Neuron (in vitro differentiated cells): ENCODE measurements around the gene AMBP.
"Not testable (repeated sequence)": the region's sequence is repeated elsewhere in the genome, so short reads cannot be mapped to it uniquely, and the experiment has no call there.

Experiments used
- H2AFZ ChIP-seq: one replicate; pipeline ENCODE4 v1.6.1; 2013; ENCODE audit warnings: low read depth, mild to moderate bottlenecking, inconsistent platforms, low read length, moderate library complexity
- H3K27me3 ChIP-seq: one replicate; pipeline ENCODE4 v1.6.1; 2013; ENCODE audit warnings: low read length; ENCODE audit not compliant: insufficient read depth
- H3K36me3 ChIP-seq: one replicate; pipeline ENCODE4 v1.6.1; 2013; ENCODE audit warnings: low read length; ENCODE audit not compliant: insufficient read depth
- H3K4me1 ChIP-seq: one replicate; pipeline ENCODE4 v1.6.1; 2013; ENCODE audit warnings: low read length; ENCODE audit not compliant: insufficient read depth
- H3K4me3 ChIP-seq: 2 replicates; pipeline ENCODE4 v1.5.1; 2013; ENCODE audit warnings: mild to moderate bottlenecking, low read length, moderate library complexity
- H3K9me3 ChIP-seq: one replicate; pipeline ENCODE4 v1.6.1; 2013; ENCODE audit warnings: low read length

Gene AMBP

GRCh38 chr9:114043660-114044059 lies 34.4 kb downstream of the AMBP start:
- not testable (repeated sequence) for H2AFZ ChIP-seq, H3K9me3 ChIP-seq, H3K27me3 ChIP-seq, H3K4me3 ChIP-seq, H3K4me1 ChIP-seq
- H3K36me3 ChIP-seq = peaks cover 37% of the 10 kb centered on the region

DNA sequence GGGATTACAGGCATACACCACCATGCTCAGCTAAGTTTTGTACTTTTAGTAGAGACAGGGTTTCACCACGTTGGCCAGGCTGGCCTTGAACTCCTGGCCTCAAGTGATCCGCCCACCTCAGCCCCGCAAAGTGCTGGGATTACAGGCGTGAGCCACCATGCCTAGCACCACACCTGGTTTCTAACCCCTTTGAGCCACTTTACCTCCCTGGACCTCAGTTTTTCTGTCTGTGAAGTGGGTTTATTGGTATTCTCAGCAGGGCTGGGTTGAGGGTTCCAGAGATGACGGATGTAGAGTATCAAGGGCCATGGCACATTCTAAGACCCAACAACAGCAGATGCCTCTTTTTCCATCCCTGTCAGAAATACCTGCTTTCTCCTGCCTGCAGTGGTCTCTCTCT lies 38.6 kb downstream of the AMBP start:
- Histone ChIP-seq H3K27me3 (no peaks in the 10 kb centered on the region), H3K36me3 (peaks cover 44% of the 10 kb centered on the region), H3K9me3 (peaks cover 3% of the 10 kb centered on the region), H3K4me3 (no peak overlapping the region), H3K4me1 (peaks cover 10% of the 10 kb centered on the region), H2AFZ (no peak overlapping the region)

- Histone ChIP-seq H2AFZ (no peak overlapping the region), H3K27me3 (no peaks in the 10 kb centered on the region), H3K9me3 (peaks cover 3% of the 10 kb centered on the region), H3K4me3 (no peak overlapping the region), H3K4me1 (peaks cover 10% of the 10 kb centered on the region), H3K36me3 (peaks cover 49% of the 10 kb centered on the region)
Measured at GRCh38 chr9:114038724-114039313, 39.3 kb downstream of the AMBP start.

GRCh38 chr9:114037961-114038723 lies 40.0 kb downstream of the AMBP start:
- Histone ChIP-seq H2AFZ (no peak overlapping the region), H3K27me3 (no peaks in the 10 kb centered on the region), H3K4me1 (peaks cover 10% of the 10 kb centered on the region), H3K36me3 (peaks cover 55% of the 10 kb centered on the region), H3K4me3 (no peak overlapping the region), H3K9me3 (peaks cover 3% of the 10 kb centered on the region)

GRCh38 chr9:114037249-114037648 lies 40.9 kb downstream of the AMBP start:
- H3K27me3 ChIP-seq = no peaks in the 10 kb centered on the region
- H3K36me3 ChIP-seq = peaks cover 62% of the 10 kb centered on the region
- H2AFZ ChIP-seq = no peak overlapping the region
- no peak overlapping the region for H3K4me3 ChIP-seq
- peaks cover 10% of the 10 kb centered on the region for H3K4me1 ChIP-seq
- H3K9me3 ChIP-seq = peaks cover 3% of the 10 kb centered on the region

- no peaks in the 10 kb centered on the region for H3K27me3 ChIP-seq
- peaks cover 71% of the 10 kb centered on the region for H3K36me3 ChIP-seq
- no peak overlapping the region for H3K4me3 ChIP-seq
- H3K4me1 ChIP-seq = peaks cover 10% of the 10 kb centered on the region
- no peak overlapping the region for H2AFZ ChIP-seq
- H3K9me3 ChIP-seq = peaks cover 3% of the 10 kb centered on the region
Measured at GRCh38 chr9:114035845-114036801, 42.0 kb downstream of the AMBP start.

DNA sequence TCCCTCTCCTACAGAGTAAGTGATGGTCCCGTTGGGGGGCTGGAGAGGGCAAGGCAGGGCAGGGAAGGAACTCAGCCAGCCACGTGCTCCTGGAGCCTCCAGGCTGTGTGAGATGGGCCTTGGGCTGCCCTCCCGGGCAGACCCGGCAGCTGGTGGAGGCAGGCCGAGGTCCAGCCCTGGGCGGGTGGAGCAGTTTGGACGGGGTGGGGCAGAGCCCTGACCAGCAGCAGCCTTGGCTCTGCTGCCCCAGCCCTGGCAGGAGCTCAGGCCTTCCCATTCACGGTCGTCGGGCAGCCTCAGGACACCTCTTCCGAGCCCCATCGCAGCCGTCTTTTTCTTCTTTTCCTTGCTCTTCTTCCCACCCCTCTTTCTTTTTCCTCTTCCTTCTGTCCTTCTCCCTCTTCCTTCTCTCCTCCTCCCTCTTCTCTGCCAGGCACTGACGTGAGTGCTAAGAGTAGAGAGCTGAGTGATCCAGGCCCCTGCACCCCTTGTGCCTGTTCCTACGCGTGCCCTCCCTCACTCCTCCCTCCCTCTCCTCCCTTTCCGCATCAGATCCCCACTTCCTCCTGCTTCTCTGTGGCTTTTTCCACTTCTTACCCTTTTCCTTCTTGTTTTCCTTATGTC lies 42.8 kb downstream of the AMBP start:
- H3K4me1 ChIP-seq = peaks cover 10% of the 10 kb centered on the region
- peaks cover 3% of the 10 kb centered on the region for H3K9me3 ChIP-seq
- peaks cover 79% of the 10 kb centered on the region for H3K36me3 ChIP-seq
- no peak overlapping the region for H2AFZ ChIP-seq
- H3K4me3 ChIP-seq = no peak overlapping the region
- H3K27me3 ChIP-seq = no peaks in the 10 kb centered on the region

DNA sequence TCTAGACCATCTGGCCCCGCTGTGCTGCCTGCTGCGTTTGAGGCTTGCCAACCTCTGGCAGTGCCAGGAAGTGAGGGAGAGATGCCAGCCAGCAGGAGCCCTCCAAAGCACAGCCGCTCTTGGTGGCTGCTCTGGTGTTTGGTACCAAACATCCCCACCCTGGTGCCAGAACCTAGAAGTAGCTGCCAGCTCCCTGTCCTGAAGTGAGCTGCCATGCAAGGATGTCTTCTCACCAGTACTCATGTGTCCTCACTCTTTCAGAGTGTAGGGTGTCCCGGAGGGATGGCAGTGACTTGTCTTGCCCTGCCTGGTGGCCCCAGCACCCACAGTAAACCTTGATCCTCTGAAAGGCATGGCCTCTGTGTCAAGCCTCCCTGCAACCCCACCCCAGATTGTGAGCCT lies 43.4 kb downstream of the AMBP start:
- H3K27me3 ChIP-seq = no peaks in the 10 kb centered on the region

DNA sequence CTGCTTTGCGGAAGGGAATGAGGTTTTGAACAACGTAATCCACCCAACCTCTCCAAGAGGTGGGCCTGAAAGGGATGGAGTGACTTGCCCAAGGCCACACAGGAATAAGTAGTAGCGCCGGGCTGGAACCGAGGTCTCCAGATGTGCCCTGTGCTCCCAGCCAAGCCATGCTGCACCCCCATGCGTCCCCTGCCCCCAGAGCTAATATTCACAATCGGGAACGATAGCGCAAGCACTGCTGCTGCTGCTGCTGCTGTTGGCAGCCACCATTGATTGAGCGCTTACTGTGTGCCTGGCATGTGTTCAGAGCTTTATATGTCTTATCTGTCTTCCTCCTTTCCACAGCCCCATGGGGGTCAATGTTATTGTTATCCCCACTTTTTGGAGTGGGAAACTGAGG lies 43.9 kb downstream of the AMBP start:
- no peak overlapping the region for H3K4me3 ChIP-seq
- H2AFZ ChIP-seq = no peak overlapping the region
- H3K4me1 ChIP-seq = peaks cover 10% of the 10 kb centered on the region
- H3K9me3 ChIP-seq = no peaks in the 10 kb centered on the region
- H3K27me3 ChIP-seq = no peaks in the 10 kb centered on the region
- H3K36me3 ChIP-seq = peaks cover 81% of the 10 kb centered on the region

More for the DNA sequence above, 43.4 kb downstream of the AMBP start:
- H3K4me3 ChIP-seq = no peak overlapping the region
- H3K4me1 ChIP-seq = peaks cover 10% of the 10 kb centered on the region
- H3K36me3 ChIP-seq = peaks cover 80% of the 10 kb centered on the region
- H2AFZ ChIP-seq = no peak overlapping the region
- no peaks in the 10 kb centered on the region for H3K9me3 ChIP-seq

DNA sequence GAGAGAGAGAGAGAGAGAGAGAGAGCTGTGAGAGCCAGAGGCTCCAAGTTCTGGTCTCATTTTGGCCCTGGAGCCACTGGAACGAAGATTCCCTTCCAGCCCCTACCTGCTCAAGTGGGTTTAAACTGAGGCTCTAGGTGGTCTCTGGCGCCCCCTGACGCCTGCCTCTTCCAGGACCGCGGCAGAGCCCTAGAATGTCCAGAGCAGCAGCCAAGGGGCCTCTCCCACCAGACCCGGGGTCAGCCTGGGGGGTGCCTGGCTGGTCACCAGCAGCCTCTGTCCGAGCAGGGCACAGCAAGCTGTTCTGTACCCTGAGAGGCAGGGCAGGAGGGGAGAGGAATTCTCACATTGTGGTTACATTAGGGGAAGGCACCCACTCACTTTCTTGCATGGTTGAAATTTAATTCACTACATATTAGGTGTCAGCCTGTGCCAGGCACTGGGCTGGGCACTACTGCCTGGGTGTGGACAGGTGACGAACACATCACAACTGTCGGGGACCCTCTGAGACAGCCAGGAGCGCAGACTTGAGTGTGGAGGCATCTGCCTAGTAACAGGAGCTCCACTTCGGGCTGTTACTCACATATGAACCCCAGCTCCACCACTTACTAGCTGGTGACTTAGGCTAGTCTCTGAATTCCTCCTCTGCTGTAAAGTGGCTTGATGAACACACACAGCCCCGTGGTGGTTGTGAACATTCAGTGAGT lies 44.5 kb downstream of the AMBP start:
- no peak overlapping the region for H2AFZ ChIP-seq
- H3K9me3 ChIP-seq = no peaks in the 10 kb centered on the region
- H3K27me3 ChIP-seq = no peaks in the 10 kb centered on the region
- H3K4me1 ChIP-seq = peaks cover 9% of the 10 kb centered on the region
- H3K36me3 ChIP-seq = peaks cover 81% of the 10 kb centered on the region
- no peak overlapping the region for H3K4me3 ChIP-seq

DNA sequence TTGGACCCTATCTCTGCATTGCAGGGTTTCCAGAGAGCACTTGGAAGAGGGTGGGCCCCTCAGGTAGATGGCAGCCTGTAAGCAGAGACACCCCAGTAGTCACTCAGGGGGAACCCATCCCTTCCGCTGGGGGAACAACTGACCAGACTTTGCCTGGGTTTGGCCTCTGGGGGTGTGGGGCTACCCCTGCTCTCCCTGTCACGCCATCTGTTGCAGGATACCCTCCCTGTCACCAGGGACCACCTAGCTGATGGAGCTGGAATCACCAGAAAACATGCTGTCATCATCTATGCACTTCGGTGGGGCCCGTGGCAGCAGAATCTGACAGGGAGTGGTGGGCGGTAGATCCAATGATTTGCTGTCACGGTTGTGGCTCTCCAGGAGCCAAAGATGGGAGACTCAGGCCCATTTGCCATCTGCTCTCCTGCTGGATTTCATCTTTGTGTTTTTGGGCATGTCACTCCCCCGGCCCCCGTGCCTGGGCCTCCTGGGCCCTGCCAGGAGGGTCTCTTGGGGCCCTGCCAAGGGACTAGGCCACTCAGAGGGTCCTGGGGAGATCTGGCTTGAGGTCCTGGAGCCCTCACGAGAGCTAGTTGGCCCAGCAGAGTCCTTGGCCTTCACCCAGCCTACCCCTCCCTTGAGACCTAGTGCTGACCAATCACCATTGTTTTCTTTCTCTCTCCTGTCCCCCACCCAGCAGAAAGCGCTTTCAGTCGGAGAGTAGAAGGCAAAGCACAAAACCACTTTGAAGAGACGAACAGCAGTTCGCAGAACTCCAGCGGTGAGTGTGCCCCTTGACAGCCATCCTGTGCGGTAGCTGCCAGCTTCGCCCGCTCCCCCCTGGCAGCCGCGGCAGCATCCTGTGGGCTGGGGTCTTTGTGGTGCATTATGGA lies 45.9 kb downstream of the AMBP start:
- peaks cover 87% of the 10 kb centered on the region for H3K36me3 ChIP-seq
- H3K27me3 ChIP-seq = no peaks in the 10 kb centered on the region
- no peaks in the 10 kb centered on the region for H3K4me1 ChIP-seq
- no peak overlapping the region for H2AFZ ChIP-seq
- H3K9me3 ChIP-seq = no peaks in the 10 kb centered on the region
- H3K4me3 ChIP-seq = no peak overlapping the region
